COLO668 (cell line): ENCODE results near the gene EDARADD.
"Not testable (repeated sequence)": the region's sequence is repeated elsewhere in the genome, so short reads cannot be mapped to it uniquely, and the experiment has no call there.

ENCODE experiments used
- DNase-seq: peaks from one replicate; lab custom pipeline; 2025; ENCODE audit not compliant: unreplicated experiment; lab: John Stamatoyannopoulos, UW

Gene EDARADD

DNA sequence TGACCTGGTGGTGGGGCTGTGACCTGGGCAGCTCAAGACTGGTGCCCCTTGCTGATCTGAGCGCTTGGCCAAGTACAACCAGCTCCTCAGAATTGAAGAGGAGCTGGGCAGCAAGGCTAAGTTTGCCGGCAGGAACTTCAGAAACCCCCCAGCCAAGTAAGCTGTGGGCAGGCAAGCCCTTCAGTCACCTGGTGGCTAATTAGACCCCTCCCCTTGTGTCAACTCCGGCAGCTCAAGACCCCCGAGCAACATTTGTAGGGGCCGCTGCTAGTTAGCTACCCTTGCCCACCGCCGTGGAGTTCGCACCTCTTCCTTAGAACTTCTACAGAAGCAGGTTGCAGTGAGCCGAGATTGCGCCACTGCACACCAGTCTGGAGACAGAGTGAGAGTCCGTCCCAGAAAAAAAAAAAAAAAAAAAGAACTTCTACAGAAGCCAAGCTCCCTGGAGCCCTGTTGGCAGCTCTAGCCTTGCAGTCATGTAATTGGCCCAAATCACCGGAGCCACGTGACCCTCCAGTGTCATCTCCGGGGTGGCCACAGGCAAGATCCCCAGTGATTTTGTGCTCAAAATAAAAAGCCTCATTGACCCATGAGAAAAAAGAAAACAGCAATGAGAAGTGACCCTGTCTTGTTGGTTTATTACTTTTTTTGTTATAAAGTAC, 90.4 kb downstream of the EDARADD start:
- DNase-seq = no peak

DNA sequence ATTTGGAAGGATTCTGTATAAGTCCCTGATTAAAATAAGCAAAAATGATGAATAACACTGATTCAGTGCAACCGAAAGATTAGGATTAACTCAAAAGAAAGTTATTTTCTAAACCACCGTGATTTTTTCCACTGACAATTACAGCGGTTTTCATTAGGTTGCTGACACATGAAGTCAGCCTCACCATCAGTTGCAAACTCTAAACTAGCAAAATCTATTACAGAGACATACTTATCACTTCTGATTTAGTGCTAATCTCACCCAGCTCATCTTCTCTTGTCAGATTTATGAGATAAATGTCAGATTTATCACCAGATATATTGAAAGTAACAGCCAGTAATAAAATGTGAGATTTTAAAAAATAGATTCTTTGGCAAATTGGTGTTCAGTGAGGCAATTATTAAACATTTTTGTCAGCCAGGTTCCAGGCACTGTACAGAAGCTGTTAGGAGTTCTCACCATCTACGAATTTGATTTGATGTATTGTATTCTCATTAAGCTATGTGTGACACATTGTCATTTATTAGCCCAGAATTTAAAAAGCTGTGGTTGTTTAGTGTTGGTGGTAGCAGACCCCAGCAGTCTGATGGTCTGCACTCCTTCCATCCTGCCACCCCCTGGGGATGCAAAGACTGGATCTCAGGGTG, 92.4 kb downstream of the EDARADD start:
- DNase-seq = no peak

GRCh38 chr1:236489161-236489560, 95.1 kb downstream of the EDARADD start:
- not testable (repeated sequence) for DNase-seq

DNA sequence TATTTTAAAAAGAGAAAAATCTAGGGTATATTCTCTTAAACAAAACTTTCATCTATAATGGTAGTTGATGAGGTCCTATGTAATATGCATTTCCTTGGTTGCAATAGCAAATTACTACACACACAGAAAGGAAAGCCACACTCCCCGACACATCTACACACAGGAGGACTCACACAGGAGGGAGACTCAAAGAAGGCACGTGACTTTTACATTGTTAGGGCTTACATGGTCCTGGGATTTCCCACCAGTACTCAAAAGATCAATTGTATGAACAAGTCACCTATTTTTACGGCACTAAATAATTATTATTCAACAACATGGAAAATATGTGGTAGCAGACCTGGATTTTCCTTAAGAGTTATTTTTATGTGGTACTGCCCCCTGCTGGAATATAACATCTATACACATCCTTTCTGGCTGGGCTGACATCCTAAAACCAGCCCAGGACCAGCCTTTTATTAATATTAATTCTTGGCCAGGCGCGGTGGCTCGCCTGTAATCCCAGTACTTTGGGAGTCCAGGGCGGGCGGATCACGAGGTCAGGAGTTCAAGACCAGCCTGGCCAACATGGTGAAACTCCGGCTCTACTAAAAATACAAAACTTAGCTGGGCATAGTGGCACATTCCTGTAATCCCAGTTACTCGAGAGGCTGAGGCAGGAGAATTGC, 95.8 kb downstream of the EDARADD start:
- no peak for DNase-seq

DNA sequence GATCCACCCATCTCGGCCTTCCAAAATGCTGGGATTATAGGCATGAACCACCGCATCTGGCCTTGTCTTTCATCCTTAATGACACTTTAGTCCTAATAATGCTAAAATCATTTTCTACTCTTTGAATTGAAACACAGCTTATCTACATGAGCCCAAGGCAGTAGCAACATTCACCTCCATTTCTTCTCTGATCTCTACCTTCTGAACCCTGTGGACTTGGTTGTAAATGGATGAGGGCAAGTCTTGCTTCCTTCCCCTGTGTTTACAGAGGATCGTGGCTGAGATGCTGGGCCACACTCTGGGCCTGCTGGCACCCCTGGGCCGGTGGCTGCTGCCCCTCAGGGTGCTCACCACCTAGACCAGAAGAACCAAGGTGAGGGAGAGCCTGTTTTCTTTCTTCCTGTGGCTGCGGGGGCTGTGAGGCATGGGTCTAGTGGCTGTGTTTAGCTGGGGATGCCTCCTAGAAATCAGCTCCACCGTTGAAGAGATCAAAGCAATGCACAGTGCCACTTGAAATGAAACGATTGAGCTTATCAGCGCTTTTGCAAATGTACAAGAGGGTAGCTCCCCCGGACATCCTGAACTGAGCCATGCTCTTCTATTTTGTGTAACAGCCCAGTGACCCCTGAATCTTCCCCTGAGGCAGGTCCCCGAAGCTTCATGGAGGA, 97.5 kb downstream of the EDARADD start:
- DNase-seq = no peak

GRCh38 chr1:236492378-236492777, 98.3 kb downstream of the EDARADD start:
- no peak for DNase-seq

GRCh38 chr1:236494082-236494481, 100.0 kb downstream of the EDARADD start:
- DNase-seq = no peak

DNA sequence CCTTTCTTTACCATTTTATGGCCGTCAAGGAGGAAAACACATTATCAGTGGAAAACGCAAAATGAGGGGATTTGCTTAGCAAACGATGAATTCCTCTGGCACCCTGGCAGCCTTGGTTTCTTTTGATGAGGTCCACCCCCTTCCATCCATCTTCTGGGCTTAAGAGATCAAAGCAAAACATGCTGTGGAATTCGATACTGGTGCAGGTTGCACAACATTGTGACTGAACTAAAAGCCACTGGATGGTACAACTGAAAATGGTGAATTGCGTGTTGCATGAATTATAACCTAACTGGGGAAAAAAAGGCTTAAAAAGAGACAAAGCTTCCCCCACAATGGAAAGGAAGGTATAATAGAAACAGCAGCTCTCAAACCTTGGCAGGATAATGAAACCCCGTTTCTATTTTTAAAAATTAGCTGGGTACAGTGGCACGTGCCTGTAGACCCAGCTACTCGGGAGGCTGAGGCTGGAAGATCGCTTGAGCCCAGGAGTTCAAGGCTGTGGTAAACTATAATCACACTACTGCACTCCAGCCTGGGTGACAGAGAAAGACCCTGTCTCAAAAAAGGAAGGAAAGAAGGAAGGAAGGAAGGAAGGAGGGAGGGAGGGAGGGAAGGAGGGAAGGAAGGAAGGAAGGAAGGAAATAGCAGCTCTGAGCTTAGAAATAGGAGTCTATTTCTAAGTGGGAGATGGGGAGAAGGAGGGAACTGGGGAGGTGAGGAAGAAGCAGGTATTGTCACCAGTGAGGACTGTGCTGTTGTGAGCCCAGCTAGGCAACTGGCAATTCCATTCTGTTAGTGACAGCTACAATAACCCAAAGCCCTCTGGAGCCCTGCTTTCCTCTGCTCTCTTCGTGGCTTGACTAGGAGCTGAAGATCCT, 100.7 kb downstream of the EDARADD start:
- DNase-seq = no peak

DNA sequence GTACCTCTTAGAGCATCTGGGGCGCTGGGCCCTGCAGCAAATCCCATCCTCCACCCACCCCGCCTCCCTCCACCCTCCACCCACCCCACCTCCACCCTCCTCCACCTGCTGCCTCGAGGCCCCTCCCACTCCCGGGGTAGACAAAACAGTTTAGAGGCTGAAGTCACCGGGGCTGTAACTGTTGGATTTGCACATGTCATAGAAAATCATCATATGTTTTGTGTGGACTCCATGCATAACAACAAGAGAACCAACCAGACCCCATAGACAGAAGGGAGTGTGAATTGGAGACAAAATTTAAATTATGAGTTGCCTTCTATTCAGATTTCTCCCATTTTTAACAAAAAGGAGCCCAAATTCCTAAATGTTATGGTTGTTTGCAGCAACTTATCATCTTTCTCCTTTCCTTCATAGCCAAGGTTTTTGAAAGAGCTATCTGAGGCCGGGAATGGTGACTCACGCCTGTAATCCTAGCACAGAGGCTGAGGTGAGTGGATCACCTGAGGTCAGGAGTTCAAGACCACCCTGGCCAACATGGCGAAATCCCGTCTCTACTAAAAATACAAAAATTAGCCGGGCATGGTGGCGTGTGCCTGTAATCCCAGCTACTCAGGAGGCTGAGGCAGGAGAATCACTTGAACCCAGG, 101.5 kb downstream of the EDARADD start:
- DNase-seq = peak; percentile 63

DNA sequence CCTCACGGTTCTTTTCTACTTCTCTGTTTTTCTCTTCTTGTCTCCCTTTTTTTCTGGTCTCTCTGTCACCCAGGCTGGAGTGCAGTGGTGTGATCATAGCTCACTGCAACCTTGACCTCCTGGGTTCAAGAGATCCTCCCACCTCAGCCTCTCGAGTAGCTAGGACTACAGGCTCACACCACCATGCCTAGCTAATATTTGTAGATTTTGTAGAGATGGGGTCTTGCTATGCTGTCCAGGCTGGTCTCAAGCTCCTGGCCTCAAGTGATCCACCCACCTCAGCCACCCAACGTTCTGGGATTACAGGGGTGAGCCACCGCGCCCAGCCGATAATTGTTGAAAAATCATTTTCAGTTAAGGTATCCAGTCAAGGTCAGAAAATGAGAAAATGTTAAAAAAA, 103.8 kb downstream of the EDARADD start:
- DNase-seq = no peak

DNA sequence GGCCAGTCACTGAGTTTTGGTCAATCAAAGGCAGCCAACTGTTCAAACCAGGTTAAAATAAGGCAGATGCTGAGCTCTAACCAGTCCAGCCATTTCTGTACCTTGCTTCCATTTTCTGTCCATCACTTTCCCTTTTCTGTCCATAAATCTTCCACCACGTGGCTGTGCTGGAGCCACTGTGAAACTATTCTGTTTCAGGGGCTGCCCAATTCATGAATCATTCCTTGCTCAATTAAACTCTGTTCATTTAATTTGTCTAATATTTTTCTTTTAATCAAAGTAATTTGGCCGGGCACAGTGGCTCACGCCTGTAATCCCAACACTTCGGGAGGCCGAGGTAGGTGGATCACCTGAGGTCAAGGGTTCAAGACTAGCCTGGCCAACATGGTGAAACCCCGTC, 107.0 kb downstream of the EDARADD start:
- no peak for DNase-seq

DNA sequence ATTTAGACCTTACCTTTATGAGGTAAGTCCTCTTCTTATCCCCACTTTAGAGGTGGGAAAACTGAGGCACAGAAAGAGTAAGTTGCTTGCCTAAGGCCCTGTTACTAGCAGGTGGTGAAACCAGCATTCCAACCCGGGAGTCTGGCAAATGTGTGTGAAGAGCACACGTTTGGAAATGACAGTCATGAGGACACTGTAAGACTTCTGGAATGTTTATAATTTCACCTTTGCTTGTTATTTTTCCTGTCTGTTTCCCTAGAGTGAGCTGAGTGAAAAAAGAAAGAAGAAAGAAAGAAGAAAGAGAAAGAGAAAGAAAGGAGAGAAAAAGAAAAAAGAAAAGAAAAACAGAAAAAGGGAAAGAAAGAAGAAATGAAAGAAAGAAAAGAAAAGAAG, 108.5 kb downstream of the EDARADD start:
- no peak for DNase-seq

GRCh38 chr1:236502972-236503639, 109.0 kb downstream of the EDARADD start:
- peak; percentile 18 for DNase-seq

DNA sequence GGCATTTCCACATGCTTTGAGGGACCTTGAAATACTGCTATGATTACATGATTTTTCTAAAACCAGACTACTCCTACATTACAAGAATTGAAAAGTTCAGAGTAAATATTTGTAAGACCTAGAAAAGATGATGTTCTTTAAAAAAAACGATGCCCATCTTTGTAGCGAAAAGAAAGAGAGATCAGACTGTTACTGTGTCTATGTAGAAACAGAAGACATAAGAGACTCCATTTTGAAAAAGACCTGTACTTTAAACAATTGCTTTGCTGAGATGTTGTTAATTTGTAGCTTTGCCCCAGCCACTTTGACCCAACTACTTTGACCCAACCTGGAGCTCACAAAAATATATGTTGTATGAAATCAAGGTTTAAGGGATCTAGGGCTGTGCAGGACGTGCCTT, 110.3 kb downstream of the EDARADD start:
- not testable (repeated sequence) for DNase-seq

GRCh38 chr1:236507022-236507700, 113.1 kb downstream of the EDARADD start:
- DNase-seq = no peak

DNA sequence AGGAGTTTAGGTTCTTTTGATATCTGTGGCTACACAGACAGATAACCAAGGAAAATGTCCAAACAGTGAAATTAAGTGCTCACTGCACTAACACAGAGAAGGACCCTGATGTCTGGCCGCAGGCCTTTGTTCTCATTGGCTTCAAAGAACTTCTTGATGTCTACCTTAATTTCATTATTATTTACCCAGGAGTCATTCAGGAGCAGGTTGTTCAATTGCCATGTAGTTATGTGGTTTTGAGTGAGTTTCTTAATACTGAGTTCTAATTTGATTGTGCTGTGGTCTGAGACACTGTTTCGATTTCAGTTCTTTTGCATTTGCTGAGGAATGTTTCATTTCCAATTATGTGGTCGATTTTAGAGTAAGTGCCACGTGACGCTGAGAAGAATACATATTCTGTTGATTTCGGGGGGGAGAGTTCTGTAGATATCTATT, 114.5 kb downstream of the EDARADD start:
- no peak for DNase-seq

DNA sequence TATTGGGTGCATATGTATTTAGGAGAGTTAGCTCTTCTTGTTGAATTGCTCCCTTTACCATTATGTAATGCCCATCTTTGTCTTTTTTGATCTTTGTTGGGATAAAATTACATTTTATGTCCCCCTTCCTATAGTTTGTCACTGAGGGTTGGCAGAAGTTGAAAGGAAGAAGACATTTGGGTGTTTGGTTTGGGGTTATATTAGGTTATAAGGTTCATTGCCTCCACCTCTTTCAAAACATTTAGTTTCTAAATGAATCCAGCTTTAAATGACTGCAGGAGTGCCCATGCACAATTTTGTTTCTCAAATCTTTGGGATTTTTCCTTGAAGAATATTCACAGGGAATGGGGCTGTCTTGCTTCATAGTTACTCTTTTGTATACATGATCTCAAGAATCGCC, 115.1 kb downstream of the EDARADD start:
- DNase-seq = no peak

GRCh38 chr1:236509647-236510401, 115.7 kb downstream of the EDARADD start:
- no peak for DNase-seq
